NCI-H2227 (cell line): ENCODE data around the gene ACTL9.
"Not testable (repeated sequence)": the region's sequence is repeated elsewhere in the genome, so short reads cannot be mapped to it uniquely, and the experiment has no call there.

Experiments used
- DNase-seq: peaks from one replicate; lab custom pipeline; 2025; ENCODE audit not compliant: unreplicated experiment; lab: John Stamatoyannopoulos, UW

Gene ACTL9, protein sequence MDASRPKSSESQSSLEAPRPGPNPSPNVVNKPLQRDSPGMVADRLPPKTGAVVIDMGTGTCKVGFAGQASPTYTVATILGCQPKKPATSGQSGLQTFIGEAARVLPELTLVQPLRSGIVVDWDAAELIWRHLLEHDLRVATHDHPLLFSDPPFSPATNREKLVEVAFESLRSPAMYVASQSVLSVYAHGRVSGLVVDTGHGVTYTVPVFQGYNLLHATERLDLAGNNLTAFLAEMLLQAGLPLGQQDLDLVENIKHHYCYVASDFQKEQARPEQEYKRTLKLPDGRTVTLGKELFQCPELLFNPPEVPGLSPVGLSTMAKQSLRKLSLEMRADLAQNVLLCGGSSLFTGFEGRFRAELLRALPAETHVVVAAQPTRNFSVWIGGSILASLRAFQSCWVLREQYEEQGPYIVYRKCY

DNA sequence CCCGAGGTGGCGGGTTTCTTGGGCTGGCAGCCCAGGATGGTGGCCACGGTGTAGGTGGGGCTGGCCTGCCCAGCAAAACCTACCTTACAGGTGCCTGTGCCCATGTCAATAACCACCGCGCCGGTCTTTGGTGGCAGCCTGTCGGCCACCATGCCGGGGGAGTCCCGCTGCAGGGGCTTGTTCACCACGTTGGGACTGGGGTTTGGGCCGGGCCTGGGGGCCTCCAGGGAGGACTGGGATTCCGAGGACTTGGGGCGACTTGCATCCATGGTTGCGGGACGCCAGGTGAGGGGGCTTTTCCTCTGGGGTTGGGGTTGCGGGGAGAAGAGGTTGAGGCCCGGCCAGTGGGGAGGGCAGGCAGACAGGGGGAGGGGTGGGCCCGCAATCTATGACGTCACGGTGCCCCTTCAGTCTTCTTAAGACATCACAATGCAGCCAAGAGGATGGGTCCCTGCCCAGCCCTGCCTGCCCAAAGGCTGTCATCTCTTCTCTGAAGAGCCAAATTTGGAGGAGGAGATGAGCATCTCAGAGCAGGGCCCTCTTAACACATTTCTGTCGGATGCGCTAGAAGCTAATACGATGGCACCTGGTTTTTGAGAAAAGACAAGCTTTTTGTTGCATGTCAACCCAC is at the start of gene ACTL9:
TSS of gene ACTL9 (minus strand) at position 363 of the 631 bp plus-strand sequence. CDS start at position 269, 94 bp downstream.
- no peak for DNase-seq

DNA sequence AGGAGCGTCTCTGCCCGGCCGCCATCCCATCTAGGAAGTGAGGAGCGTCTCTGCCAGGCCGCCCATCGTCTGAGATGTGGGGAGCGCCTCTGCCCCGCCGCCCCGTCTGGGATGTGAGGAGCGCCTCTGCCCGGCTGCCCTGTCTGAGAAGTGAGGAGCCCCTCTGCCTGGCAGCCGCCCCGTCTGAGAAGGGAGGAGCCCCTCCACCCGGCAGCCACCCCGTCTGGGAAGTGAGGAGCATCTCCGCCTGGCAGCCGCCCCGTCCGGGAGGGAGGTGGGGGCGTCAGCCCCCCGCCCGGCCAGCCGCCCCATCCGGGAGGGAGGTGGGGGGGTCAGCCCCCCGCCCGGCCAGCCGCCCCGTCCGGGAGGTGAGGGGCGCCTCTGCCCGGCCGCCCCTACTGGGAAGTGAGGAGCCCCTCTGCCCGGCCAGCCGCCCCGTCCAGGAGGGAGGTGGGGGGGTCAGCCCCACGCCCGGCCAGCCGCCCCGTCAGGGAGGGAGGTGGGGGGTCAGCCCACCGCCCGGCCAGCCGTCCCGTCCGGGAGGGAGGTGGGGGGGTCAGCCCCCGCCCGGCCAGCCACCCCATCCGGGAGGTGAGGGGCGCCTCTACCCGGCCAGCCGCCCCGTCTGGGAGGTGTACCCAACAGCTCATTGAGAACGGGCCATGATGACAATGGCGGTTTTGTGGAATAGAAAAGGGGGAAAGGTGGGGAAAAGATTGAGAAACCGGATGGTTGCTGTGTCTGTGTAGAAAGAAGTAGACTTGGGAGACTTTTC is 40.9 kb upstream of the ACTL9 start:
- not testable (repeated sequence) for DNase-seq

DNA sequence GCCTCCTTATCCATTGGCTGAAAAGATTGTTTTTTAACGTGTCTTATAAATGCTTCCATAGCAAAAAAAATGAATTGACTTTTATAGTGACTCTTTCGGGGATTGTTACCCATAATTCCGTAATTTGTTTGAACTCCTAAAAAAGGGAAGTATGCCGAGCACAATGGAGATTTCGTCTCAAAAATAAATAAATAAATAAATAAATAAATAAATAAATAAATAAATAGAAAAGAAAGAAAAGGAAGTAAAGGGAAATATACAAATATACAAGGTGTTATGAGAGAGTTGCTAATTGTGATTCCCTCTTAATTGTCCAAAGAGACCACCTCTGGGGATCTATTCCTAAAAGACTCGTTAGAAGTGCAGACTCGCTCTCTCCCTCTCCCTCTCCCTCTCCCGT is 39.8 kb upstream of the ACTL9 start:
- DNase-seq = no peak

DNA sequence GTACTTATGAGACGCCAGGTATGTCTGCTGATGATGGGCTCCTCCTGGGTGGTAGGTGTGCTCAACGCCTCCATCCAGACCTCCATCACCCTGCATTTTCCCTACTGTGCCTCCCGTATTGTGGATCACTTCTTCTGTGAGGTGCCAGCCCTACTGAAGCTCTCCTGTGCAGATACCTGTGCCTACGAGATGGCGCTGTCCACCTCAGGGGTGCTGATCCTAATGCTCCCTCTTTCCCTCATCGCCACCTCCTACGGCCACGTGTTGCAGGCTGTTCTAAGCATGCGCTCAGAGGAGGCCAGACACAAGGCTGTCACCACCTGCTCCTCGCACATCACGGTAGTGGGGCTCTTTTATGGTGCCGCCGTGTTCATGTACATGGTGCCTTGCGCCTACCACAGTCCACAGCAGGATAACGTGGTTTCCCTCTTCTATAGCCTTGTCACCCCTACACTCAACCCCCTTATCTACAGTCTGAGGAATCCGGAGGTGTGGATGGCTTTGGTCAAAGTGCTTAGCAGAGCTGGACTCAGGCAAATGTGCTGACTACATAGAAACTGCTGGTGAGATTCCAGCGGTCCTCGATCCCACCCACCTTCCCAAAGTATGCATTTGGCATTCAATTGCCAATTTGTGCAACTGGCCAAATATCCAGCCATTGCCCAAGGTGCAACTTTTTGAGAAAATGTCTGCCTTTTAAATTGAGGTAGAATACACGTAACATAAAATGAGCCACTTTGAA is 33.0 kb upstream of the ACTL9 start:
- no peak for DNase-seq

DNA sequence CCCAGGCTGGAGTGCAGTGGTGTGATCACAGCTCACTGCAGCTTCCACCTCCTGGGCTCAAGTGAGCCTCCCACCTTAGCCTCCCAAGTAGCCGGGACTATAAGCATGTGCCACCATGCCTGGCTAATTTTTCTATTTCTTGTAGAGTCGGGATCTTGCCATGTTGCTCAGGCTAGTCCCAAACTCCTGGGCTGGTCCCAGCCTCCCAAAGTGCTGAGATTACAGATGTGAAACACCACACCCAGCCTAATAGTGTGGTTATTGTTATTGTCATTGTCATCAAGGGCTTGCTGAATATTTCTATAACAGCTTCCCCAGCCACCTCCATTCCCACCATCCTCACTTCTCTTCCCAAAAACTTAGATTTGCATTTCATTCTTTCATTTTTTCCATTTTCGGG is 25.7 kb upstream of the ACTL9 start:
- no peak for DNase-seq

DNA sequence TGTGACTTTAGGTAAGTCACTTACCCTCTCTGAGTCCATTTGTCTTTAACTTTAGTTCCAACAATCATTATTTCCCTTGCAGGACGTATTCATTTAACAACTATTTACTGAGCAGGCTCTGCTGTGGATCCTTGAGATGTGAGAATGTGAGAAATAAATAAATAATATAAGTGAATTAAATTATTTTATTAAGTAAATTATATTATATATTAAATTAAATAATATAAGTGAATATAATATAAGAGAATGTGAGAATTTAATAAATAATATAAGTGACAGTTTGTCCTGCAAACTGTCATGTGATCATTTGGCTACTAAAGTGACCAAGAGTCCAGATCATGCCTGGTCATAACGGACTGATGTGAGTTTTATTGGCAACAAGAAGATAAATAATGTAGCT is 23.4 kb upstream of the ACTL9 start:
- DNase-seq = no peak

DNA sequence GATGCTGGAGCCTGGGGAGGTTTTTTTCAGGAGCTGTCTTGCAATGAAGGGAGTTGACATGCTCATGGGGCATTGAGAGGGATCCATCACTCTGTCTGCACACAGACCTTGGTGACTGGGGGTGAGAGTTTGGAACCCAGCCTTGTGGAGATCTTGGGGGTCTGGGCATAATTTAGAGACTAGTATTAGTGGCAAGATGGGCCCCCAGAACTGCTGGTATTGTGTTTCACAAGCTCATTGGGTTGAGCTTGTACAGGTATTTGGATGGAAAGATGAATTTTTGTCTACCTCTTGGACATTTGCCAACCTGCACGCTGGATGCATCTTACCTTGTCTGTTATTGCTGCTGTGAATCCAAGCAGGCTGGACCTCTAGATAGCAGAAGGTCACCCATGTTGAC is 22.7 kb upstream of the ACTL9 start, which contains the start of gene OR2Z1:
TSS of gene OR2Z1 (plus strand) at position 301 of the 400 bp plus-strand sequence. CDS start 9,395 bp downstream, outside the sequence.
- DNase-seq = no peak

DNA sequence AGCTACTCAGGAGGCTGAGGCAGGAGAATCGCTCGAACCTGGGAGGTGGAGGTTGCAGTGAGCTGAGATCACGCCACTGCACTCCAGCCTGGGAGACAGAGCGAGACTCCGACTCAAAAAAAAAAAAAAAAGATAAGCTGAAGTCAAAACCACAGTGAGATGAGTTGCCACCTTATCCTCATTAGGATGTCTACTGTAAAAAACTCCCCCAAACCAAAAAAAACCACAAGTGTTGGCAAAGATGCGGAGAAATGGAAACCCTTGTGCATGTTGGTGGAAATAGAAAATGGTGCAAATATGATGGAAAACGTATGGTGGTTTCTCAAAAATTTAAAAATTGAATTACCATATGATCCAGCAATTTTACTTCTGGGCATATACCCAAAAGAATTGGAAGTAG is 11.7 kb upstream of the ACTL9 start:
- not testable (repeated sequence) for DNase-seq

DNA sequence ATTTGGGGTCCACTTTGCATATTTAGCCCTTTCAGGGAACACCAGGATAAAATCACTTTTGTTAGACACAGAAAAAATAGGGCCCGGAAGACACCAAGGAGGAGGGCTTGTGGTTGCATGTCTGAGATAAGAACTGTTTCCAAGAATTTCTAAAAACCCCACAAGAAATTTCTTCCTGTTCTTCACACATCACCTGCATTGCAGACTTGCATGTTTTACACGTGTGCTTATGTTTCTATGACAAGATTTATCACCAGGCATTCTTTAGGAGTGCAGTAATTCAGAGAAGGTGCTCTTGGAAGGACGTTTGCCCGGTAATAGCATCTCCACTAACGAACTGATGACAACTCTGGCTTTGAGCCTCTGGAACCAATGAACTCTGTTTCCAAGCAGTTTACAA is 7.1 kb upstream of the ACTL9 start:
- DNase-seq = no peak

DNA sequence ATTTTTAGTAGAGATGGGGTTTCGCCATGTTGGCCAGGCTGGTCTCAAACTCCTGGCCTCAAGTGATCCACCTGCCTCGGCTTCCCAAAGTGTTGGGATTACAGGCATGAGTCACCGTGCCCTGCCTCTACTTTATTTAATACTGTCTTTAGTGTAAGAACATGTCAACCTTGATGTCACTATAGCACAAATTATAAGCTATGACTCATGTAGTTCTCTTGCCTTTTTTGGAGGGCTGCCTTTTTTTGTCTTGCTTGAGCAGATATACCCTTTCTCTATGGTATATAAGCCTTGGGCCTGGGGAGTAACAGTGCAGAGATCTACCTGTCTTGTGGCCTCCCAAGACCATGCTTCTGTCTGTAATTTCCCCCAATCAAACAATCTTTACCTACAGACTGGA is 6.7 kb upstream of the ACTL9 start:
- DNase-seq = not testable (repeated sequence)

DNA sequence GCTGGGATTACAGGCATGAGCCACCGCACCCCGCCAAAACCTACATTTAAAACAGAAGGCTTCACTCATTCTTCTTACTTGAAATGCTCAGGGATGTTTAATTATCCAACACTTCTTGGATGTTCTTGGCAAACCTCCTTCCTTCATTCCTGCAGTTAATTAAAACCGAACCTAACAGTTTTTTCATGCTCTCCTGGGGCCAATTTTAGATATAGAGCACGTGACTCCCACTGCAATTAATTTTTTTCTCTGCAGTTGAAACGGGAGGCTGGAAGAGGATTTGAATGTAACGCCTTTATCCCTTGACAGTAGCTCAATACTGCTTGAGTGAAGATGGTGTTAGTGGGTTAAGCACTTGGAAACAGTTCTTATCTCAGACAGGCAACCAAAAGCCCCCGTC is 4.6 kb upstream of the ACTL9 start:
- no peak for DNase-seq

DNA sequence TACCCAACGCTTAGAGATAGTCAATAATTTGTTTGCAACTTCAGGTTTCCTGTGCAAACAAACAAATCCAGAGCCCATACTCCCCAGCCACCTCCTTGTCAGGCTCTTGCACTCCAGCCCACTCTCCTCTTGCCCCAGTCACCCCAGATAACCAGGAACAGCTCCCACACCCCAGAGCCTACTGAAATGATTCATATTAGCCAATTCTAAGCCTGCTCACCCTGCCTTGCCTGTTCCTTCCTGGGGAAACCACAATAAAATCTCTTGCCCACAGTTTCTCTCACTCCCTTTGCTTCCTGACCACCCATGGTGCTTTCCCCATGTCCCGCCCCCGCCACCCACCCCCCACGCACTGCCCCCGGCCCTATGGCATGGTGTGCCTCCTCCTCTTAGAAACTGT is 3.8 kb upstream of the ACTL9 start:
- no peak for DNase-seq

DNA sequence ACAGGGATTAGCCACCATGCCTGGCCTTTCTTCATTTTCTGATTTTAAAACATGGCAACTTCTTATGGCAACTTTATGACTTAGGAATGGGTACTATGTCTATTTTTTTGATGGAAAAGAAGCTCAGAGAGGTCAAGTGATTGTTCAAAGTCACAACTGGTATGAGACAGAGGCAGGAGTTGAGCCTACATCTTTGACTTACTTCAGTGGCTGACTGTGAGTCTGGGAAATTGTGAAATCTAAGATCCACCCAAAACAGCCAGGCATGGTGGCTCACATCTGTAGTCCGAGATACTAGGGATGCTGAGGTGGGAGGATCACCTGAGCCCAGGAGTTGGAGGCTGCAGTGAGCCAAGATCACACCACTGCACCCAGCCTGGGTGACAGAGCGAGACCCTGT is 2.4 kb upstream of the ACTL9 start:
- DNase-seq = no peak

DNA sequence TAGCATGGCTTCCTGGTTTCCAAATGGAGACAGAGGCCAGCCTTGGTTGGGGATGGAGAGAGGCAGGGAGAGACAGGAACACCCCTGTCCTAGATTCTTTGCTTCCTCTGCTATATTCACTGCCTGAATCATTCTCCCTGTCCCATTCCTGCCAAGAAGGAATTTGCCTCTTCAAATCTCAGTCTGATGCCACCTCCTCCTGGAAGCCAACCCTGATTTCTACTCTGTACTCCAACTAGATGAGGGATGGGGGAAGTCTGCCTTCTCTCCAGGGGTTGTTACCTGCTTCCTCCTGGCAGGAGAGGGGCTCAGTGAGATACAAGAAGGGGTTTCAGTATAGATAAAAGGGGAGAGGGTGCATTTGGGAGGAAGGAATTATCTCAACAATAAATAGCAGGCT is 1.3 kb upstream of the ACTL9 start:
- DNase-seq = no peak

DNA sequence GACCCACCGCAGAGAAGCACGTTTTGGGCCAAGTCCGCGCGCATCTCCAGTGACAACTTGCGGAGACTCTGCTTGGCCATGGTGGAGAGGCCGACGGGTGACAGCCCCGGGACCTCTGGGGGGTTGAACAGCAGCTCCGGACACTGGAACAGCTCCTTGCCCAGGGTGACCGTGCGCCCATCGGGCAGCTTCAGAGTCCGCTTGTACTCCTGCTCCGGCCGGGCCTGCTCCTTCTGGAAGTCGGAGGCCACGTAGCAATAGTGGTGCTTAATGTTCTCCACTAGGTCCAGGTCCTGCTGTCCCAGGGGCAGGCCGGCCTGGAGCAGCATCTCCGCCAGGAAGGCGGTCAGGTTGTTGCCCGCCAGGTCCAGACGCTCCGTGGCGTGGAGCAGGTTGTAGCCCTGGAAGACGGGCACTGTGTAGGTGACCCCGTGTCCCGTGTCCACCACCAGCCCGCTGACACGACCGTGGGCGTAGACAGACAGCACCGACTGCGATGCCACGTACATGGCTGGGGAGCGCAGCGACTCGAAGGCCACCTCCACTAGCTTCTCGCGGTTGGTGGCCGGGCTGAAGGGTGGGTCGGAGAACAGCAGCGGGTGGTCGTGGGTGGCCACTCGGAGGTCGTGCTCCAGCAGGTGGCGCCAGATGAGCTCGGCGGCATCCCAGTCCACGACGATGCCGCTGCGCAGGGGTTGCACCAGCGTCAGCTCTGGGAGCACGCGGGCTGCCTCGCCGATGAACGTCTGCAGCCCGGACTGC is 743 bp downstream of the ACTL9 start:
- no peak for DNase-seq

DNA sequence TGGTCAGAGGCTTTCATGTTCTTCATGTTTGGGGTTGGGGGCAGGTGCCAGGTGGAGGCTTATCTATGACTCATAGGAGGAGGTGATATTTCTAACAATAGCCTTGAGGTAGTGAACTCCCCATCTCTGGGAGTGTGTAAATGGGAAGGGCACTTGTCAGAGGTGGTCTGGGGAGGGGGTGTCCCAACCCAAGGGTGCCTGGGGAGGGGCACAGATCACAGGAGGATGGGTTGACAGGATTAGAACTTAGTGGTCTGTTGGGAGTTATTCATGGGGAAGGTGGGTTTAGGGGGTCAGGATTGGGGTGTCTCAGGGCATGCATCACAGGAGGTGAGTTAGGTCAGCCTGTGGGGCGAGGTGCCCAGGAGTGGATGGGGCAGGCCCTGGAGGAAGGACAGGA is 1.6 kb downstream of the ACTL9 start:
- DNase-seq = no peak

DNA sequence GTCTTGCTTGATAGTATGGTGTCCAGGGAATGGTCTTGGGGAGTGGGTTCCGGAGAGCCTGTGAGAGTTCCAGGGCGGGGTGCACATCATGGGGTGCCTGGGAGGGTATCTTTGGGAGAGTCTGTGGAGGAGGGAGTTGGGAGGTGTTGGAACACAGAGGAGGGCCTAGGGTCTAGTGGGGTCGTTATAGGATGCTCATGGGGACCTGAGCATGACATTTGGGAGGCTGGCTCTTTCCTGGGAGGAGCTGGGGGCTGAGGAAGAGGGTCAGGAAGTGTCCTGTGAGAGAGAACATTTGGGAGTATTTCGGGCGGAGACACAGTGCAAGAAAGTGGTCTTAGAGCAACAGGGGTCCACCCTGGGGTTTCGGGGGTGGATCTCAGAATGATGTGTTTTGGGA is 2.7 kb downstream of the ACTL9 start:
- DNase-seq = no peak

DNA sequence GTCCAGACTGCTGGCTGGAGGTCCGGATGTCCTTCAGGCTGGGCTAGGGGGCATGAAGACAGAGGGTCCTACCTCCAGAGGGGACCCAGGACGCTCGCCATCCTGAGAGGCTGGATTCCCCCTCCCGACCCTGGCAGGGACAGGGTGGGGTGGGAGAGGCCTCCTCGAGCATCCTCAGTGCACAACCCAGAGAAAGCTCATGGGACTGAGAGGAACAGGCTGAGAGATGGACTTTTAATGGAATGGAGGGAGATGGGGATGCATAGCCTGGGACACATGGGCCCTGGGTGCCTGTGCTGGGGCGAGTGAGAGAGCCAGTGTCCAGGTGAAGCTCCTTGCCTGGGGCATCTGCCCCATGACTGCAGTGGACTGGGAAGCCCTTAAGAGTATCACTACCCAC is 3.1 kb downstream of the ACTL9 start:
- no peak for DNase-seq

DNA sequence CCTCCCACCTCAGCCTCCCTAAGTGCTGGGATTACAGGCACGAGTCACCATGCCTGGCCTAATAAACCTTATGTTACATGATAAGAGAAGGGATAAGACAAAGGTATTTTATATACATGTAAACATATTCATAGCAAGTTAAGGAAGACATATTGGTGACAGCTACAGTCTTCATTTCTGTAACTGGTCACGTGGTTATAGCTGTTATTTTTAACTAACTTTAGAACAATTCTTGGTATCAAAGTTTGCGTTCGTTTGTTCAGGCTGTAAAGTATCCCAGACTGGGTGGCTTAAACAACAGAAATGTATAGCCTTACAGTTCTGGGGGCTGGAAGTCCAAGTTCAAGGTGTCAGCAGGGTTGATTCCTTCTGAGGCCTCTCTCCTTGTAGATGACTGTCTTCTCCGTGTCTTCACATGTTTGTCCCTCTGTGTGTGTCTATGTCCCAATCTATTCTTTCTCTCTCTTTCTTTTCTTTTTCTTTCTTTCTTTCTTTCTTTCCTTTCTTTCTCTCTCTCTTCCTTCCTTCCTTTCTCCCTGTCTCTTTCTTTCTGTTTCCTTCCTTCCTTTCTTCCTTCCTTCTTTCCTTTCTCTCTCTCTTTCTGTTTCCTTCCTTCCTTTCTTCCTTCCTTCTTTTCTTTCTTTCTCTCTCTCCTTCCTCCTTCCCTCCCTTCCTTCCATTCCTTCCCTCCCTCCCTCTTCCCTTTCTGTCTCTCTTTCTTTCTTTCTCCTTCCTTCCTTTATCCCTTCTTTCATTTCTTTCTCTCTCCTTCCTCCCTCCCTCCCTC is 7.6 kb downstream of the ACTL9 start:
- DNase-seq = no peak

DNA sequence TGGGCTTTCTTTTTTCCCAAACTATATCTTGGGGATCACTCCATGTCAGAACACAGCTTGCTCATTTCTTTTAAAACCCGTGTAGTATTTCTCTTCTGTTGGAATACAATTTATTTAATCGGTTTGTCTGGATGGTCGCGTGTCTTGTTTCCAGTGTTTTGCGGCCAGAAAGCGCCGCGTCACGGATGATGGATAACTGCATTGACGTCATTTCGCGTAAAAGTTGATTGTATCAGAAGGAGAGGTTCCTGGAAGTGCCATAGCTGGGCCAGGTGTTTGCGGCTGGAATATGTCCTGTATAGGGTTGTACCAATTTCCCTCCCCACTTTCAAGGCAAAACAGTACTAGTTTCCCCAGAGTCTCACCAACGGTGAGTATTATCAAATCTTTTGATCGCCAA is 9.7 kb downstream of the ACTL9 start:
- DNase-seq = no peak
